Ishikawa (cell line): ENCODE results near the gene NF2.

Experiments
- CEBPB ChIP-seq: IDR thresholded peaks from 2 replicates; pipeline ENCODE4 v1.6.1; 2012
- CREB1 ChIP-seq: IDR thresholded peaks from 2 replicates; pipeline ENCODE4 v1.6.1; 2012; ENCODE audit warnings: low read depth
- EGR1 ChIP-seq: IDR thresholded peaks from 2 replicates; pipeline ENCODE4 v1.6.1; 2012
- EP300 ChIP-seq: IDR thresholded peaks from 2 replicates; pipeline ENCODE4 v1.6.1; 2012; ENCODE audit warnings: borderline replicate concordance
- FOXM1 ChIP-seq: IDR thresholded peaks from 2 replicates; pipeline ENCODE4 v1.6.1; 2012; ENCODE audit warnings: low read depth, borderline replicate concordance
- MAX ChIP-seq: IDR thresholded peaks from 2 replicates; pipeline ENCODE4 v1.6.1; 2012
- NFIC ChIP-seq: IDR thresholded peaks from 2 replicates; pipeline ENCODE4 v1.6.1; 2012
- RAD21 ChIP-seq: IDR thresholded peaks from 2 replicates; pipeline ENCODE4 v1.6.1; 2012; ENCODE audit warnings: low read depth
- TAF1 ChIP-seq: IDR thresholded peaks from 2 replicates; pipeline ENCODE4 v1.6.1; 2012; ENCODE audit warnings: low read depth, mild to moderate bottlenecking
- TCF12 ChIP-seq: IDR thresholded peaks from 2 replicates; pipeline ENCODE4 v1.6.1; 2012; ENCODE audit warnings: low read depth
- TEAD4 ChIP-seq: IDR thresholded peaks from 2 replicates; pipeline ENCODE4 v1.6.1; 2012
- YY1 ChIP-seq: IDR thresholded peaks from 2 replicates; pipeline ENCODE4 v1.6.1; 2012; ENCODE audit warnings: low read depth
- ZBTB7A ChIP-seq: IDR thresholded peaks from 2 replicates; pipeline ENCODE4 v1.6.1; 2012; ENCODE audit warnings: low read depth
- TF ChIP-seq, protein P1 (sequence below): IDR thresholded peaks from 2 replicates; pipeline ENCODE4 v1.6.1; 2012; ENCODE audit warnings: low read depth, mild to moderate bottlenecking
- TF ChIP-seq, protein P2 (sequence below): IDR thresholded peaks from 2 replicates; pipeline ENCODE4 v1.6.1; 2012

NF2 gene

DNA sequence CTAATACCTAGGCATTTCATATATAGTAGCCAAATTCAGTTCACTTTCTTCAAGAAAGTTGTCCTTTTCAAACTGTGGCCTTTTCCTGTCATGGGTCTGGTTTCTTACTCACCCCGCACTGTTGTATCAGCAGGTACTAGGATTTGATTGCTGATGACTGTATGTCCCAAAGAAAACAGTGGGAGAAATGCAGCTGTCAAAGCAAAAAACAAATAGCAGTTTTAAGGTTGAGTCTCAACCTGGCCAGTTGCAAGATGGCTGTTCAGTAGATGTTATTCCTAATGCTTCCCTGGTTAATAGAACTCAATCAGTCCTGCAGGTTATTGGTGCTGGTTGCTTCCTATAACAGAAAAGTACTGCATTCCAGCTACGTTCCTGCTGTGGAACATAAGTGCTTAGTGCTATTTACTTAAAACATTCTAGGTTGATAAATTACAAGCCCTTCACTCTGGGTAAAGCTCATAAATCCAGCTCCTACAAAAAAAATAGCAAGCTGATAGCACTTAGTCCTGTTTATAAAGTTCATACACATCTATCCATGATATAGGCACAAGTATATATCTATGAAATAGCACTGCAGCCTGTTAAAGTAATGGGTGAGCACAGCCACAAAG lies 26.6 kb downstream of the NF2 start:
- TF ChIP-seq, protein P1, sequence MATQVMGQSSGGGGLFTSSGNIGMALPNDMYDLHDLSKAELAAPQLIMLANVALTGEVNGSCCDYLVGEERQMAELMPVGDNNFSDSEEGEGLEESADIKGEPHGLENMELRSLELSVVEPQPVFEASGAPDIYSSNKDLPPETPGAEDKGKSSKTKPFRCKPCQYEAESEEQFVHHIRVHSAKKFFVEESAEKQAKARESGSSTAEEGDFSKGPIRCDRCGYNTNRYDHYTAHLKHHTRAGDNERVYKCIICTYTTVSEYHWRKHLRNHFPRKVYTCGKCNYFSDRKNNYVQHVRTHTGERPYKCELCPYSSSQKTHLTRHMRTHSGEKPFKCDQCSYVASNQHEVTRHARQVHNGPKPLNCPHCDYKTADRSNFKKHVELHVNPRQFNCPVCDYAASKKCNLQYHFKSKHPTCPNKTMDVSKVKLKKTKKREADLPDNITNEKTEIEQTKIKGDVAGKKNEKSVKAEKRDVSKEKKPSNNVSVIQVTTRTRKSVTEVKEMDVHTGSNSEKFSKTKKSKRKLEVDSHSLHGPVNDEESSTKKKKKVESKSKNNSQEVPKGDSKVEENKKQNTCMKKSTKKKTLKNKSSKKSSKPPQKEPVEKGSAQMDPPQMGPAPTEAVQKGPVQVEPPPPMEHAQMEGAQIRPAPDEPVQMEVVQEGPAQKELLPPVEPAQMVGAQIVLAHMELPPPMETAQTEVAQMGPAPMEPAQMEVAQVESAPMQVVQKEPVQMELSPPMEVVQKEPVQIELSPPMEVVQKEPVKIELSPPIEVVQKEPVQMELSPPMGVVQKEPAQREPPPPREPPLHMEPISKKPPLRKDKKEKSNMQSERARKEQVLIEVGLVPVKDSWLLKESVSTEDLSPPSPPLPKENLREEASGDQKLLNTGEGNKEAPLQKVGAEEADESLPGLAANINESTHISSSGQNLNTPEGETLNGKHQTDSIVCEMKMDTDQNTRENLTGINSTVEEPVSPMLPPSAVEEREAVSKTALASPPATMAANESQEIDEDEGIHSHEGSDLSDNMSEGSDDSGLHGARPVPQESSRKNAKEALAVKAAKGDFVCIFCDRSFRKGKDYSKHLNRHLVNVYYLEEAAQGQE: no peak
- TF ChIP-seq MAX (no peak), NFIC (no peak), ZBTB7A (no peak), FOXM1 (no peak), EP300 (no peak), CREB1 (no peak), TEAD4 (no peak), TCF12 (no peak), CEBPB (no peak), EGR1 (no peak)
- TF ChIP-seq, protein P2, sequence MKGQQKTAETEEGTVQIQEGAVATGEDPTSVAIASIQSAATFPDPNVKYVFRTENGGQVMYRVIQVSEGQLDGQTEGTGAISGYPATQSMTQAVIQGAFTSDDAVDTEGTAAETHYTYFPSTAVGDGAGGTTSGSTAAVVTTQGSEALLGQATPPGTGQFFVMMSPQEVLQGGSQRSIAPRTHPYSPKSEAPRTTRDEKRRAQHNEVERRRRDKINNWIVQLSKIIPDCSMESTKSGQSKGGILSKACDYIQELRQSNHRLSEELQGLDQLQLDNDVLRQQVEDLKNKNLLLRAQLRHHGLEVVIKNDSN: no peak

- TF ChIP-seq RAD21 (no peak), MAX (no peak), EGR1 (no peak), CEBPB (no peak), NFIC (no peak), YY1 (no peak), TAF1 (no peak), ZBTB7A (no peak), TEAD4 (no peak), EP300 (no peak), CREB1 (no peak), FOXM1 (no peak)
- TF ChIP-seq, protein P1: no peak
- TF ChIP-seq, protein P2: no peak
Measured at GRCh38 chr22:29630987-29631386, 27.6 kb downstream of the NF2 start.

- TF ChIP-seq CREB1: no peak
- no peak for TF ChIP-seq TAF1
- no peak for TF ChIP-seq YY1
- no peak for TF ChIP-seq CEBPB
- TF ChIP-seq, protein P1: no peak
- no peak for TF ChIP-seq TEAD4
- no peak for TF ChIP-seq RAD21
- TF ChIP-seq MAX: no peak
- no peak for TF ChIP-seq NFIC
- TF ChIP-seq FOXM1: no peak
- no peak for TF ChIP-seq EP300
- no peak for TF ChIP-seq ZBTB7A
- TF ChIP-seq TCF12: no peak
Measured at GRCh38 chr22:29631725-29632124, 28.3 kb downstream of the NF2 start.

GRCh38 chr22:29632672-29633071 lies 29.2 kb downstream of the NF2 start:
- TF ChIP-seq, protein P1: no peak
- TF ChIP-seq TCF12 (no peak), TEAD4 (no peak), EGR1 (no peak), TAF1 (no peak), CREB1 (no peak), RAD21 (no peak), NFIC (no peak), MAX (no peak), CEBPB (no peak), EP300 (no peak), ZBTB7A (no peak), FOXM1 (no peak), YY1 (no peak)
- TF ChIP-seq, protein P2: no peak
